Measurements from ENCODE around the gene LPAR1.

DNA sequence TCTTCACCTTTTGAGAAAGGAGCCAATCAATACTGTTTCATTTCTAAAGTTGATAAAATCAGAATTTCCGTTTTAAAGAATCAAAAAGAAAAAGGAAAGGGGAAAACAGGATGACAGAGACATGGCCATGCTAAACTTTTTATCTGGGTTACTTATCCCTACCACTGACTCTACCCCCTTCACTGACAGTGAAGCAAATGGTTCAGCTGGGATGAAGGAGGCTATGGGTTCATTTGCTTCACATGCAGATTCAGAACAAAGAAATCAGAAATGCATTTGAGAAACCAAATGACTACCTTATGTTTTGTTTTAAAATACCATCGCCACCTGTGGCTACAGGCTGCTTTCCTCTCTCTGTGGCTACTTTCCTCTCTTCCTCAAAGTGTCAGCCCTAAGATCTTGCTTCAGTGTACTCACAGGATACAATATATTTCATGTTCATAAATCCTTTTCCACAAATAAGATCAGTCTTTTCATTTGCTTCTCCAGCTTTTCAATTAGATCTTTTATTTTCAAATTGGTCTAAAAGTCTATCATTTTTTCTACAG, 53.3 kb downstream of the LPAR1 start:
- TF ChIP-seq, protein P1, sequence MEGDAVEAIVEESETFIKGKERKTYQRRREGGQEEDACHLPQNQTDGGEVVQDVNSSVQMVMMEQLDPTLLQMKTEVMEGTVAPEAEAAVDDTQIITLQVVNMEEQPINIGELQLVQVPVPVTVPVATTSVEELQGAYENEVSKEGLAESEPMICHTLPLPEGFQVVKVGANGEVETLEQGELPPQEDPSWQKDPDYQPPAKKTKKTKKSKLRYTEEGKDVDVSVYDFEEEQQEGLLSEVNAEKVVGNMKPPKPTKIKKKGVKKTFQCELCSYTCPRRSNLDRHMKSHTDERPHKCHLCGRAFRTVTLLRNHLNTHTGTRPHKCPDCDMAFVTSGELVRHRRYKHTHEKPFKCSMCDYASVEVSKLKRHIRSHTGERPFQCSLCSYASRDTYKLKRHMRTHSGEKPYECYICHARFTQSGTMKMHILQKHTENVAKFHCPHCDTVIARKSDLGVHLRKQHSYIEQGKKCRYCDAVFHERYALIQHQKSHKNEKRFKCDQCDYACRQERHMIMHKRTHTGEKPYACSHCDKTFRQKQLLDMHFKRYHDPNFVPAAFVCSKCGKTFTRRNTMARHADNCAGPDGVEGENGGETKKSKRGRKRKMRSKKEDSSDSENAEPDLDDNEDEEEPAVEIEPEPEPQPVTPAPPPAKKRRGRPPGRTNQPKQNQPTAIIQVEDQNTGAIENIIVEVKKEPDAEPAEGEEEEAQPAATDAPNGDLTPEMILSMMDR (conservative IDR thresholded peaks at IDR 0.05; ENCODE audit: low read depth, low read length) = no peak
- TF ChIP-seq EZH2 (IDR thresholded peaks at IDR 0.05; ENCODE audit: borderline replicate concordance, low read depth, low read length, poor library complexity, severe bottlenecking) = no peak

All from A673 (cell line).